ENCODE data around the gene CDKN2B-AS1. TPM values are rescaled to one million over a fixed set of nuclear protein-coding genes. Genes with fewer than 3 reads are reported as not detected.

Gene CDKN2B-AS1
- total and polyA plus RNA-seq, 5 experiments from 2014 or later = 0.60 TPM; not detected in 4

GRCh38 chr9:22148876-22149637 lies 154.5 kb downstream of the CDKN2B-AS1 start:
- H3K9me3 Mint-ChIP-seq = no peaks in the 10 kb centered on the region
- H3K36me3 Mint-ChIP-seq = no peaks in the 10 kb centered on the region
- no peak overlapping the region for H3K4me3 Mint-ChIP-seq
- DNase-seq (no peak), ATAC-seq (no peak)
- POLR2A ChIA-PET = no interaction called here
- peaks cover 2 to 44% (median 4%) of the 10 kb centered on the region in 5 donors for H3K27me3 Mint-ChIP-seq
- no peak overlapping the region for H3K27ac Mint-ChIP-seq
- peaks cover 0 to 7% (median 0%) of the 10 kb centered on the region in 4 donors for H3K4me1 Mint-ChIP-seq

- no peak for ATAC-seq
- Mint-ChIP-seq H3K9me3 (no peaks in the 10 kb centered on the region), H3K27me3 (peaks cover 0 to 22% (median under 1%) of the 10 kb centered on the region in 5 donors), H3K4me3 (no peak overlapping the region), H3K4me1 (peaks cover 0 to 13% (median 0%) of the 10 kb centered on the region in 4 donors), H3K27ac (no peak overlapping the region), H3K36me3 (no peaks in the 10 kb centered on the region)
- POLR2A ChIA-PET = no interaction called here
- DNase-seq = no peak
Observed at GRCh38 chr9:22154064-22154463, 159.5 kb downstream of the CDKN2B-AS1 start.

- DNase-seq = no peak
- H3K4me1 Mint-ChIP-seq = peaks cover 0 to 25% (median 0%) of the 10 kb centered on the region in 4 donors
- no peak overlapping the region for H3K4me3 Mint-ChIP-seq
- H3K27me3 Mint-ChIP-seq = peaks cover 0 to 21% (median 3%) of the 10 kb centered on the region in 5 donors
- no peak overlapping the region for H3K27ac Mint-ChIP-seq
- no peaks in the 10 kb centered on the region for H3K36me3 Mint-ChIP-seq
- no peaks in the 10 kb centered on the region for H3K9me3 Mint-ChIP-seq
- no peak for ATAC-seq
- POLR2A ChIA-PET = no interaction called here
Observed at GRCh38 chr9:22156586-22156985, 162.0 kb downstream of the CDKN2B-AS1 start.

- ATAC-seq (no peak), DNase-seq (no peak)
- POLR2A ChIA-PET = no interaction called here
- no peaks in the 10 kb centered on the region for H3K9me3 Mint-ChIP-seq
- H3K4me3 Mint-ChIP-seq = no peak overlapping the region
- H3K36me3 Mint-ChIP-seq = no peaks in the 10 kb centered on the region
- H3K27me3 Mint-ChIP-seq = peaks cover 0 to 14% (median 3%) of the 10 kb centered on the region in 5 donors
- no peak overlapping the region for H3K27ac Mint-ChIP-seq
- H3K4me1 Mint-ChIP-seq = peaks cover 0 to 25% (median 0%) of the 10 kb centered on the region in 4 donors
Observed at GRCh38 chr9:22157276-22157675, 162.7 kb downstream of the CDKN2B-AS1 start.

GRCh38 chr9:22157828-22158227 lies 163.2 kb downstream of the CDKN2B-AS1 start:
- no peaks in the 10 kb centered on the region for H3K36me3 Mint-ChIP-seq
- H3K4me1 Mint-ChIP-seq = peaks cover 0 to 25% (median 0%) of the 10 kb centered on the region in 4 donors
- no peak for ATAC-seq
- H3K27me3 Mint-ChIP-seq = peaks cover 0 to 8% (median 4%) of the 10 kb centered on the region in 5 donors
- no peaks in the 10 kb centered on the region for H3K9me3 Mint-ChIP-seq
- no peak for DNase-seq
- no peak overlapping the region for H3K4me3 Mint-ChIP-seq
- POLR2A ChIA-PET = no interaction called here
- H3K27ac Mint-ChIP-seq = no peak overlapping the region

- H3K27me3 Mint-ChIP-seq = peaks cover 0 to 5% (median 4%) of the 10 kb centered on the region in 5 donors
- no peak for ATAC-seq
- H3K4me3 Mint-ChIP-seq = no peak overlapping the region
- H3K36me3 Mint-ChIP-seq = no peaks in the 10 kb centered on the region
- POLR2A ChIA-PET = no interaction called here
- no peaks in the 10 kb centered on the region for H3K9me3 Mint-ChIP-seq
- no peak for DNase-seq
- no peak overlapping the region for H3K27ac Mint-ChIP-seq
- peaks cover 0 to 25% (median 0%) of the 10 kb centered on the region in 4 donors for H3K4me1 Mint-ChIP-seq
Observed at GRCh38 chr9:22158271-22158670, 163.7 kb downstream of the CDKN2B-AS1 start.

- ATAC-seq = no peak
- no peaks in the 10 kb centered on the region for H3K9me3 Mint-ChIP-seq
- H3K4me1 Mint-ChIP-seq = peaks cover 0 to 25% (median 0%) of the 10 kb centered on the region in 4 donors
- no peak overlapping the region for H3K27ac Mint-ChIP-seq
- no peaks in the 10 kb centered on the region for H3K36me3 Mint-ChIP-seq
- H3K27me3 Mint-ChIP-seq = peaks cover 0 to 4% (median 3%) of the 10 kb centered on the region in 5 donors
- POLR2A ChIA-PET = no interaction called here
- DNase-seq = no peak
- no peak overlapping the region for H3K4me3 Mint-ChIP-seq
Observed at GRCh38 chr9:22158927-22159346, 164.3 kb downstream of the CDKN2B-AS1 start.

GRCh38 chr9:22159586-22159985 lies 165.0 kb downstream of the CDKN2B-AS1 start:
- ATAC-seq = no peak

GRCh38 chr9:22160221-22160620 lies 165.6 kb downstream of the CDKN2B-AS1 start:
- no peaks in the 10 kb centered on the region for H3K9me3 Mint-ChIP-seq
- ATAC-seq = no peak
- no peaks in the 10 kb centered on the region for H3K36me3 Mint-ChIP-seq
- no peak overlapping the region for H3K27ac Mint-ChIP-seq
- POLR2A ChIA-PET = no interaction called here
- peaks cover 0 to 31% (median 0%) of the 10 kb centered on the region in 4 donors for H3K4me1 Mint-ChIP-seq
- H3K27me3 Mint-ChIP-seq = peaks cover 0 to 7% (median 4%) of the 10 kb centered on the region in 5 donors
- no peak for DNase-seq
- H3K4me3 Mint-ChIP-seq = no peak overlapping the region

More at GRCh38 chr9:22159586-22159985, 165.0 kb downstream of the CDKN2B-AS1 start:
- DNase-seq = no peak
- Mint-ChIP-seq H3K27ac (no peak overlapping the region), H3K4me1 (peaks cover 0 to 25% (median 0%) of the 10 kb centered on the region in 4 donors), H3K4me3 (no peak overlapping the region), H3K9me3 (no peaks in the 10 kb centered on the region), H3K27me3 (peaks cover 0 to 4% (median 3%) of the 10 kb centered on the region in 5 donors), H3K36me3 (no peaks in the 10 kb centered on the region)
- POLR2A ChIA-PET = no interaction called here

GRCh38 chr9:22165144-22165543 lies 170.6 kb downstream of the CDKN2B-AS1 start:
- POLR2A ChIA-PET = no interaction called here
- no peaks in the 10 kb centered on the region for H3K36me3 Mint-ChIP-seq
- H3K4me3 Mint-ChIP-seq = no peak overlapping the region
- H3K27ac Mint-ChIP-seq = no peak overlapping the region
- peaks cover 0 to 9% (median 6%) of the 10 kb centered on the region in 5 donors for H3K27me3 Mint-ChIP-seq
- no peak for DNase-seq
- peaks cover 0 to 22% (median 0%) of the 10 kb centered on the region in 4 donors for H3K4me1 Mint-ChIP-seq
- ATAC-seq = no peak
- no peaks in the 10 kb centered on the region for H3K9me3 Mint-ChIP-seq

GRCh38 chr9:22169243-22169642 lies 174.7 kb downstream of the CDKN2B-AS1 start:
- ATAC-seq = no peak
- H3K4me3 Mint-ChIP-seq = no peak overlapping the region
- no peak overlapping the region for H3K27ac Mint-ChIP-seq
- H3K4me1 Mint-ChIP-seq = peaks cover 0 to 40% (median 0%) of the 10 kb centered on the region in 4 donors
- peaks cover 0 to 12% (median 2%) of the 10 kb centered on the region in 5 donors for H3K27me3 Mint-ChIP-seq
- POLR2A ChIA-PET = no interaction called here
- no peaks in the 10 kb centered on the region for H3K9me3 Mint-ChIP-seq
- H3K36me3 Mint-ChIP-seq = no peaks in the 10 kb centered on the region
- DNase-seq = no peak

- H3K27ac Mint-ChIP-seq = no peak overlapping the region
- POLR2A ChIA-PET = no interaction called here
- no peak for ATAC-seq
- no peak for DNase-seq
- H3K4me3 Mint-ChIP-seq = no peak overlapping the region
- H3K27me3 Mint-ChIP-seq = peaks cover 0 to 18% (median under 1%) of the 10 kb centered on the region in 5 donors
- peaks cover 0 to 37% (median 0%) of the 10 kb centered on the region in 4 donors for H3K4me1 Mint-ChIP-seq
- H3K9me3 Mint-ChIP-seq = no peaks in the 10 kb centered on the region
- no peaks in the 10 kb centered on the region for H3K36me3 Mint-ChIP-seq
Observed at GRCh38 chr9:22169727-22170503, 175.3 kb downstream of the CDKN2B-AS1 start.
